Mesothelial cell of epicardium (in vitro differentiated cells): ENCODE results near the gene URB2. TPM values are rescaled to one million over a fixed set of nuclear protein-coding genes. Genes with fewer than 3 reads are reported as not detected.

ENCODE experiments used
- DNase-seq, 2 experiments: peaks; one replicate each; pipeline ENCODE4 v3.0.0; 2021; ENCODE audit warnings: low spot score in 2 of 2; ENCODE audit not compliant: unreplicated experiment in 2 of 2
- H3K27ac Mint-ChIP-seq: 2 replicates; pipeline ENCODE4 v1.8.0; 2021; ENCODE audit warnings: mixed read lengths
- H3K27me3 Mint-ChIP-seq: 2 replicates; pipeline ENCODE4 v1.8.0; 2021; ENCODE audit warnings: low read depth, mixed read lengths
- H3K36me3 Mint-ChIP-seq: 2 replicates; pipeline ENCODE4 v1.8.0; 2021; ENCODE audit warnings: mixed read lengths
- H3K4me1 Mint-ChIP-seq: 2 replicates; pipeline ENCODE4 v1.8.0; 2021; ENCODE audit warnings: mixed read lengths
- H3K4me3 Mint-ChIP-seq: 2 replicates; pipeline ENCODE4 v1.8.0; 2021; ENCODE audit warnings: mild to moderate bottlenecking, moderate library complexity, mixed read lengths
- H3K9me3 Mint-ChIP-seq: 2 replicates; pipeline ENCODE4 v1.8.0; 2021; ENCODE audit warnings: mixed read lengths
- total RNA-seq: library from RNA; stranded (reverse); gene quantifications from 3 replicates; pipeline ENCODE4 v1.2.1, GENCODE V29; 2021
- TF ChIP-seq, protein P1 (sequence below): fragments of 200-600 bp; sonication (generic); IDR thresholded peaks from one replicate; pipeline ENCODE4 v1.5.0; 2021; ENCODE audit warnings: antibody characterized with exemption; ENCODE audit not compliant: unreplicated experiment

URB2 gene
- total RNA-seq, 1 donor from 2014 or later = 11.4 TPM

DNA sequence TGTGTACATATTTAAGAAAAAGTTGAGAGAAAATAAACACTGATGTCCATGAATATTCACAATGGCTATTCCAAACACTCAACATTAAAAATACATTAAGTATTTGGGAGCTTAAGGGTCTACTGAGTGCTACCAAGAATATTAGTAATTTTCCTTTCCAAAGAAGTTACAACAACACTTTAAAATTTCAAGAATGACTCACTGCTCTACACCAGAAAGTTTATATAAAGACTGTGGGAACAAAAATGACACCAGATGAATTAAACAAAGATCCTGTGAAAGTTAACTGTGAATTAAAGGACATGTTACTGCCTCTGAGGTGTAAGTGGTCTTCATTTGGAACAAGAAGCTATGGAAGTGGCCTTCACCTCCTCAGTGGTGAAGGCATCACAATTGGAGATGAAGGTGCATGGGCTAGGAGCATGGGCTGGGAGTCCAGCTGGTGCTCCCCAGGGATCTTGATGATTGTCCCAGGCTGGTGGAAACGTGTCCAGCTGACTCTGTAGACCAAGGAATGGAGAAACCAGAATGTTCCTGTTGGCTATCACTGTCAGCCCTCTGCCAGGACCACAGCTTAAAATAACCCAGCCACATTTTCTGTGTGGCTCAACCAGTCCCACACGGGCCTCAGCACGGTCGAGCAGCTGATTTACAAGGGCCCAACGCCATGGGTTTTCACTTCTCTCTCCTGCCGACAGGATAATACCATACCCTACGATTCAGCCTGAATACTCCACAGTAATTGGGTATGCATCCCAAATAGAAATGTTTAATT, 28.9 kb upstream of the URB2 start:
- peaks cover 2% of the 10 kb centered on the region for H3K4me1 Mint-ChIP-seq
- H3K27ac Mint-ChIP-seq = no peak overlapping the region
- peaks cover 41% of the 10 kb centered on the region for H3K36me3 Mint-ChIP-seq
- no peak overlapping the region for H3K4me3 Mint-ChIP-seq
- no peak for DNase-seq
- TF ChIP-seq, protein P1, sequence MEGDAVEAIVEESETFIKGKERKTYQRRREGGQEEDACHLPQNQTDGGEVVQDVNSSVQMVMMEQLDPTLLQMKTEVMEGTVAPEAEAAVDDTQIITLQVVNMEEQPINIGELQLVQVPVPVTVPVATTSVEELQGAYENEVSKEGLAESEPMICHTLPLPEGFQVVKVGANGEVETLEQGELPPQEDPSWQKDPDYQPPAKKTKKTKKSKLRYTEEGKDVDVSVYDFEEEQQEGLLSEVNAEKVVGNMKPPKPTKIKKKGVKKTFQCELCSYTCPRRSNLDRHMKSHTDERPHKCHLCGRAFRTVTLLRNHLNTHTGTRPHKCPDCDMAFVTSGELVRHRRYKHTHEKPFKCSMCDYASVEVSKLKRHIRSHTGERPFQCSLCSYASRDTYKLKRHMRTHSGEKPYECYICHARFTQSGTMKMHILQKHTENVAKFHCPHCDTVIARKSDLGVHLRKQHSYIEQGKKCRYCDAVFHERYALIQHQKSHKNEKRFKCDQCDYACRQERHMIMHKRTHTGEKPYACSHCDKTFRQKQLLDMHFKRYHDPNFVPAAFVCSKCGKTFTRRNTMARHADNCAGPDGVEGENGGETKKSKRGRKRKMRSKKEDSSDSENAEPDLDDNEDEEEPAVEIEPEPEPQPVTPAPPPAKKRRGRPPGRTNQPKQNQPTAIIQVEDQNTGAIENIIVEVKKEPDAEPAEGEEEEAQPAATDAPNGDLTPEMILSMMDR = no peak
- no peaks in the 10 kb centered on the region for H3K27me3 Mint-ChIP-seq
- no peaks in the 10 kb centered on the region for H3K9me3 Mint-ChIP-seq

DNA sequence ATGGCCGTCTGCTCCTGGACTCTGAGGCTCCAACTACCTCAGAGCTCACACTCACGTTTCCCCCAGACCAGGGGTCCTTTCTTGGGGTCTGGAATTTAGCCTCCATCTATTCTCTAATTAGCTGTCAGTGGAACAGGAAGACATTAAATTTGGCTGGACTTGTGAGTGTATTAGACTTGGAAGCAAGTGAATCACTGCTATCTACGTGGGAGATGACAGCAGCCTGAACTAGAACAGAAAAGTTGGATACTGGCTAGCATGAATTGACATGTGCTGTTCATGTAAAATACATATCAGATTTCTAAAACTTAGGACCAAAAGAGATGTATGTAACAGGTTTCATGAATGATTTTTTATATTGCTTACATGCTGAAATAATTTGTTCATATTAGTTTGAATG, 28.2 kb upstream of the URB2 start:
- Mint-ChIP-seq H3K36me3 (peaks cover 45% of the 10 kb centered on the region), H3K27me3 (no peaks in the 10 kb centered on the region), H3K4me1 (peaks cover 2% of the 10 kb centered on the region), H3K9me3 (no peaks in the 10 kb centered on the region), H3K4me3 (no peak overlapping the region), H3K27ac (no peak overlapping the region)
- no peak for DNase-seq
- TF ChIP-seq, protein P1 = no peak

DNA sequence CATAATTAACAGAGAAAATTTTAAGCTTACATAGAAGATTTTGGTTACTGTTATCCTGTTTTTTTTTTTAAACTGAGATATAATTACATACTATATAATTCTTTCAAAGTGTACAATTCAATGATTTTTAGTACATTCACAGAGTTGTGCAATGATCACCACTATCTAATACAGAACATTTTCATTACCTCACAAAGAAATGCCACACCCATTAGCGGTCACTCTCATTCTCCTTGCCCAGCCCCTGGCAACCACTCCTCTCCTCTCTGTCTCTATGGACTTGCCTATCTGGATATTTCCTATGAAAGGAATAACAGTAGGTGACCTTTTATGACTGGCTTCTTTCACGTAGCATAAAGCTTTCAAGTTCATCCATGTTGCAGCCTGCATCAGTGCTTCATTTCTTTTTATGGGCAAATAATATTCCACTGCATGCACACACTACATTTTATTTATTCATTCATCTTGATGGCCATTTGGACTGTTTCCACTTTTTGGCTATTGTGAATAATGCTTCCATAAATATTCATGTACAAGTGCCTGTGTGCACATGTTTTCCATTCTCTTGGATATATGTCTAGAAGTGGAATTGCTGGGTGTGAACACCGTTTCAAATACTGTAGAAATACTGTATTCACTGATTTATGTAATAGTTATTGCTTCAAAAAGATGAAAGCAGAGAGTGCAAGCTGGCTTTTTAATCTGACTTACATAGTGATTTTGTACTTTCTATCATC, 26.7 kb upstream of the URB2 start:
- no peaks in the 10 kb centered on the region for H3K27me3 Mint-ChIP-seq
- no peaks in the 10 kb centered on the region for H3K9me3 Mint-ChIP-seq
- peaks cover 43% of the 10 kb centered on the region for H3K36me3 Mint-ChIP-seq
- no peak overlapping the region for H3K4me3 Mint-ChIP-seq
- peaks cover 2% of the 10 kb centered on the region for H3K4me1 Mint-ChIP-seq
- TF ChIP-seq, protein P1 = no peak
- no peak overlapping the region for H3K27ac Mint-ChIP-seq
- DNase-seq = no peak

DNA sequence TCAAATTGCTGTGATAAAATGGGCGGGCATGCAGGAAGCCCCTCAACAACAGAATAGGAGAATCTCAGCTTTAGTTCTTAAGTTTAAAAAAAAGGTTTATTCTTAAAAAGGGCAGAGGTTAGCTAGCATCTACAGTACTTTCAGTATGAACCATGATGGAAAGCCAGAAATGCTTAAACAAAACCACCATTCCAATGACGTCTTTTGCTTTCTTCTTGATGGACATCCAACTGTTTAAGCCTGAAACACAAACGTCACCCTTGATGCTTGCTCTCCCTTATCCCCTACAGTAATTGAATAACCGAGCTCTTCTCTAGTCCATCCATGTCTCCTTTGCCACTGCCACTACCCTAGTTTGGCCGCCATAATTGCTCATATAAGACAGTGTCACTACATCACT, 25.8 kb upstream of the URB2 start:
- no peaks in the 10 kb centered on the region for H3K9me3 Mint-ChIP-seq
- DNase-seq = no peak
- no peak overlapping the region for H3K4me3 Mint-ChIP-seq
- H3K27me3 Mint-ChIP-seq = no peaks in the 10 kb centered on the region
- TF ChIP-seq, protein P1 = no peak
- peaks cover 2% of the 10 kb centered on the region for H3K4me1 Mint-ChIP-seq
- no peak overlapping the region for H3K27ac Mint-ChIP-seq
- H3K36me3 Mint-ChIP-seq = peaks cover 42% of the 10 kb centered on the region

DNA sequence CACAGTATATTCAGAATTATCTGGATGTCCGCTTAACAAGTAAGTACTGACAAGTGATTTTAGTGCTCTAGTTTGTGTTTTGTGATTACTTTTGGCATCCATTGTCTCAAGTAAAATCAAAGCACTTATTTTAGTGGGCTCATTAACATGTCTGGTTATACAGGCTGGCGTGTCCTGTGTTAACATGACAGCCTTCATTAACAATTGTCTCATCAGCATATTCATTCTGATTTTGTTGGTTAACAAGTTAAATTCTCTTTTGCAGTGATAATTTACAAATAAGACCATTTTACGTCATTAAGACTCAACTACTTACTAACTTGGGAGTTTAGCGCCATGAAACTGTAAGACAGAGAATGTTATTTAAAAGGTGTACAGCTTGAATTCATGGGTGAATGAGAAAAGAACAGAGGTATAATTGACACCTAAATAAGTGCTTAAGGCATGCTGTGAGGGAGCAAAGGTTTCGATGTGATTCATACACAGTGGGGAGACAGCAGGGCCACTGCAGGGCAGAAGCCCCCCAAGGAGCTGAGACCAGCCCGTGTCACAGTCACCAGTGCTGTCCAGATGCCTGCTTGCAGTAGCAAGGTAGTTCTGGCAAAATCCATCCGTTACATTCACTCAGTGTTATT, 22.6 kb upstream of the URB2 start:
- TF ChIP-seq, protein P1 = no peak

More for the DNA sequence above, 22.6 kb upstream of the URB2 start:
- Mint-ChIP-seq H3K27me3 (no peaks in the 10 kb centered on the region), H3K27ac (no peak overlapping the region), H3K36me3 (peaks cover 50% of the 10 kb centered on the region), H3K9me3 (no peaks in the 10 kb centered on the region), H3K4me3 (no peak overlapping the region), H3K4me1 (no peaks in the 10 kb centered on the region)
- no peak for DNase-seq
